ENCODE results near the gene PPIA.

GRCh38 chr7:44782460-44782859, 14.0 kb upstream of the PPIA start:
- TF ChIP-seq POLR2A (IDR thresholded peaks at IDR 0.05) (no peak), CTCF (IDR thresholded peaks at IDR 0.05) (no peak), POLR2AphosphoS5 (IDR thresholded peaks at IDR 0.05) (no peak)

Measured in prostate gland (tissue), 2 donors.